ENCODE results near the gene TMEM239. TPM values are rescaled to one million over a fixed set of nuclear protein-coding genes. Genes with fewer than 3 reads are reported as not detected.

The TMEM239 gene
- total RNA-seq, 3 donors from 2014 or later, result under 0.01 TPM; not detected in 2

DNA sequence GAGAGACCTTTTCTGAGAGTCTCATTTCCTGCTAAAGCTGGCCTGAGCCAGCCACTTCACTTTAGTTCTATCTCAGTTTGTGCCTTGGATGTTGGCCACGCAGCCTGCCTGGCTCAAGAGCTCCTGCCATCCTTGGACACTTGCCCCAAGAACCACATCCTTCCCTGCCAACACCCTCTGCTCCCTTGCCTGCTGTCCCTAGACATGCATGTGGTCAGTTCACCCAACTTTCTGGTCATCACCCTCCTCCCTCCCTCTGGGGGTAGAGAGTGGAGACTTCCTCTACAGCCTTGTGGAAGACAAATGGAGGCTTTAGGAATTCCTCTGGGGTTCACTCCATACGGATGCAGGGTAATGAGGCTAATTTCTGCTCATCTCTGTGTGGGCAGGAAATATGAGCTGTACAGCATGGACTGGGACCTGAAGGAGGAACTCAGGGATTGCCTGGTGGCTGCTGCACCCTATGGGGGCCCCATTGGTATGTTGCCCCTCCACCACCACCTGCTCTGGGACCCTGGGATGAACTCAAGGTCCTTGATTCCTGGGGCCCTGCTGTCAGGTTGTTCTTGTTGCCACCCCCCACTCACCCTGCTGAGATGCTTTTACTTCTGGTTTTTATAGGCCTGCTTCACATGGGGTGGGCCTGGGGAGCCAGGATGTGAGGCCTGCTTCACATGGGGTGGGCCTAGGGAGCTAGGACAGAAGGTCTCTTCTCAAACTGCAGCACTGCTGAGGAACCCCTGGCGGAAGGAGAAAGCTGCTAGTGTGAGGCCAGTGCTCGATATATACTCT is 43.4 kb downstream of the TMEM239 start:
- intact Hi-C loops (cut with DNase I; ENCODE audit: low total_unique reads), result no loop called here
- no peak for DNase-seq (ENCODE audit: low spot score in 2 of 2)
- no peak overlapping the region for H3K4me3 ChIP-seq
- H3K36me3 ChIP-seq, result no peaks in the 10 kb centered on the region
- H3K27ac ChIP-seq, result no peak overlapping the region
- H3K27me3 ChIP-seq, result no peaks in the 10 kb centered on the region
- TF ChIP-seq CTCF (IDR thresholded peaks at IDR 0.05), result no peak
- no peak for TF ChIP-seq POLR2AphosphoS5 (IDR thresholded peaks at IDR 0.05)
- no peak for TF ChIP-seq POLR2A (IDR thresholded peaks at IDR 0.05)
- H3K4me1 ChIP-seq, result no peaks in the 10 kb centered on the region
- no peaks in the 10 kb centered on the region for H3K9me3 ChIP-seq

DNA sequence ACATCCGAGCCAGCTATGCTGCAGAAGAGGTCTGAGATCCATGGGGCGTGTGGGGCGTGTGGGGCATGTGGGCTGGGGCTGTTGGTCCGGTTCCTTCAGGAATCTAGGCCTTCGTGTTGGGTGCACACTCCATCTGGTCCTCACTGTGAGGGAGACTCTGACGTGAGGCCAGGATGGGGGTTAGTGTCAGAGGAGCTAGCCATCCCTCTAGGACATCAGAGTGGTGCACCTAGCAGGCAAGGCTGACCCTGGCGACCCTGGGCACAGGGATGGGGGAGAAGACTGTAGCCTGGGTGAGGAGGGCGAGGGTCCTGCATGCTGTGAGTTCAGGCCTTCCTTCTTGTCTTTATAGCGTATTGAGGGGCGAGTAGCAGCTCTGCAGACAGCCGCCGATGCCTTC is 48.5 kb downstream of the TMEM239 start:
- TF ChIP-seq CTCF (IDR thresholded peaks at IDR 0.05) (no peak), POLR2A (IDR thresholded peaks at IDR 0.05) (no peak), POLR2AphosphoS5 (IDR thresholded peaks at IDR 0.05) (no peak)
- no peaks in the 10 kb centered on the region for H3K4me1 ChIP-seq
- no peak for DNase-seq (ENCODE audit: low spot score in 2 of 2)
- no peaks in the 10 kb centered on the region for H3K9me3 ChIP-seq
- intact Hi-C loops (cut with DNase I; ENCODE audit: low total_unique reads), result no loop called here
- no peak overlapping the region for H3K4me3 ChIP-seq
- no peaks in the 10 kb centered on the region for H3K27me3 ChIP-seq
- H3K27ac ChIP-seq, result no peak overlapping the region
- no peaks in the 10 kb centered on the region for H3K36me3 ChIP-seq

- Histone ChIP-seq H3K36me3 (no peaks in the 10 kb centered on the region), H3K4me3 (no peak overlapping the region), H3K4me1 (no peaks in the 10 kb centered on the region), H3K27ac (no peak overlapping the region), H3K27me3 (no peaks in the 10 kb centered on the region), H3K9me3 (no peaks in the 10 kb centered on the region)
- TF ChIP-seq POLR2A (IDR thresholded peaks at IDR 0.05), result no peak
- no peak for TF ChIP-seq CTCF (IDR thresholded peaks at IDR 0.05)
- no peak for TF ChIP-seq POLR2AphosphoS5 (IDR thresholded peaks at IDR 0.05)
- intact Hi-C loops (cut with DNase I; ENCODE audit: low total_unique reads), result no loop called here
- DNase-seq (ENCODE audit: low spot score in 2 of 2), result no peak
Measured at GRCh38 chr20:2865101-2865500, 48.9 kb downstream of the TMEM239 start.

DNA sequence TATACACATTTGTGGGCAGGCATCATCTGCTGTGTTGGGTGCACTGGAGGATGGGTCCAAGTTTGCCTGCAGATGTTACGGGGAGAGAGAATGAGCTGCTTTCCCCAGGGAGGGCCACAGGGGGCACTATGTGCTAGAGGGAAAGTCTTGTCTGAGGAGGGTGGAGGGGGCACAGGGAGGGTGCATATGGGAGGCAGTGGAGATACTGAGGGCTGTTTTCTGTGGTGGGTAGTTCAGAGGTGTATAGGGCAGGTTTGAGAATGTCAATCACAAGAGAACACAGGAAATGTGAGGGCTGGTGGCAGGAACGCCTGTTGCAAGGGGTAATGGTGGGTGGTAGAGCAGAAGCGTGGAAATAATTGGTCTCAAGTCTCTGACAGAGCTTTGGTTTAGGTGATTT is 49.5 kb downstream of the TMEM239 start:
- Histone ChIP-seq H3K9me3 (no peaks in the 10 kb centered on the region), H3K4me3 (no peak overlapping the region), H3K4me1 (no peaks in the 10 kb centered on the region), H3K27me3 (no peaks in the 10 kb centered on the region), H3K27ac (no peak overlapping the region), H3K36me3 (no peaks in the 10 kb centered on the region)
- TF ChIP-seq CTCF (IDR thresholded peaks at IDR 0.05) (no peak), POLR2AphosphoS5 (IDR thresholded peaks at IDR 0.05) (no peak), POLR2A (IDR thresholded peaks at IDR 0.05) (no peak)
- DNase-seq (ENCODE audit: low spot score in 2 of 2), result no peak
- intact Hi-C loops (cut with DNase I; ENCODE audit: low total_unique reads), result no loop called here

DNA sequence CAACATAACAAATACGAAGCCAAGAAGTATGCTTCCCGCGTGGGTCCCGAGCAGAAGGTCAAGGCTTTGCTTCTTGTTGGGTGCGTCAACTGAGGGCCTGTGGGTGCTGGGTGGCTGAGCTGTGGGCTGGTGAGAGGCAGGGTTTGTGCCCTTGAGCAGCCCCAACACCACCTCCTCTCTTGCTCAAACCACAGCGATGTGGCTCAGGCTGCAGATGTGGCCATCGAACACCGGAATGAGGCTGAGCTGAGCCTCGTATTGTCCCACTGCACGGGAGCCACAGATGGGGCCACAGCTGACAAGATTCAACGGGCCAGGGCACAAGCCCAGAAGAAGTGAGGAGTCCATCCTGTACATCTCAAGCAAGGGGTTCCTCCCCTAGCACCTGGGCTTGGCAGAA is 50.1 kb downstream of the TMEM239 start:
- intact Hi-C loops (cut with DNase I; ENCODE audit: low total_unique reads), result no loop called here
- no peaks in the 10 kb centered on the region for H3K9me3 ChIP-seq
- H3K27ac ChIP-seq, result no peak overlapping the region
- no peaks in the 10 kb centered on the region for H3K27me3 ChIP-seq
- H3K36me3 ChIP-seq, result no peaks in the 10 kb centered on the region
- no peak for TF ChIP-seq POLR2A (IDR thresholded peaks at IDR 0.05)
- TF ChIP-seq CTCF (IDR thresholded peaks at IDR 0.05), result no peak
- TF ChIP-seq POLR2AphosphoS5 (IDR thresholded peaks at IDR 0.05), result no peak
- DNase-seq (ENCODE audit: low spot score in 2 of 2), result no peak
- H3K4me3 ChIP-seq, result no peak overlapping the region
- H3K4me1 ChIP-seq, result no peaks in the 10 kb centered on the region

Data from breast epithelium (tissue), 4 donors.